ENCODE measurements around the gene EGR2. TPM values are rescaled to one million over a fixed set of nuclear protein-coding genes. Genes with fewer than 3 reads are reported as not detected.

EGR2 gene
- total and polyA plus RNA-seq, 2 experiments from 2014 or later = 0.76 to 2.2 TPM

DNA sequence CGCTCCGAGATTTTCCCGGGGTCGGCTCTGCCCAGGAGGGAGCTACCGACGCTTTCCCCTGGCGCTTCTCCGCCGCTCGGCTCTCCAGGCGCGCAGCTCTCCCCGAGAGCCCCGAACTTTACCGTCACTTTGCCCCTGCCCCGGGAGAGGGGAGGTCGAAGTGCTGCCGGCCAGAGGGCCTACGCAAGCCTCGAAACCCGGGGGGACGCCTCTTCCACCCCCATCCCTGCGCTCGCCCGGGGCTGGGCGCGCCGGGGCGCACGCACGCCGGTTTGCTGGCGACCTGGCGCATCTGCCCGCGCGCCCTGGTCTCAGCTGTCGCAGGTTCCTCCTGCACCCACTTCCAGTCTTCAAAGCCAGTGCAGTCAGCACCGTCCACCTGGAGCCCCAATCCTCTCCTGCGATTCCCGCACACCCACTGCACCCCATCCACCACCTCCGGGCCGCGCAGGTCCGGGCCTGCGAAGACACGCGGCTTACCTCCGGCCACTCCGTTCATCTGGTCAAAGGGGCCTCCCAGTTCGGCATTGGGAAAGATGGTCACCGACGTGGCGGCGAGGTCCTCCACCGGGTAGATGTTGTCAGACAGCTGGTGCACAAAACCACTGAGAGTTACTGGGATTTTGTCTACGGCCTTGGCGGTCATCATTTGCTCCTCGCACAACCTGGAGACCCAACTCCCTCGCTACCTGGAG is 638 bp downstream of the EGR2 start:
- Histone ChIP-seq H3K79me2 (ENCODE audit: insufficient read depth) (no peaks in the 10 kb centered on the region), H2AFZ (peak overlapping the region; percentile 84), H3K4me3 (peak overlapping the region; percentile 88), H3K9me3 (ENCODE audit: low read depth) (no peaks in the 10 kb centered on the region), H3K27me3 (replicated peaks; ENCODE audit: insufficient read depth) (0 out of 2 replicates have a peak, but pooled peaks cover 4% of the 10 kb centered on the region), H3K4me2 (ENCODE audit: unreplicated experiment) (peak overlapping the region; percentile 93), H3F3A (ENCODE audit: insufficient read depth) (peaks cover 22% of the 10 kb centered on the region), H3K27ac (no peak overlapping the region), H4K20me1 (ENCODE audit: insufficient read depth) (no peaks in the 10 kb centered on the region), H3K36me3 (ENCODE audit: low read depth) (no peaks in the 10 kb centered on the region), H3K9me2 (ENCODE audit: insufficient read depth) (no peaks in the 10 kb centered on the region), H3K4me1 (ENCODE audit: insufficient read depth) (peaks cover 10% of the 10 kb centered on the region; the same call in 1 of the 2 replicates), H3K9ac (peak overlapping the region; percentile 69; the same call in 1 of the 2 replicates)
- 5 to 7% methylated on average over 37 to 56 of the region's 60 CpGs for WGBS, 2 experiments (ENCODE audit: low coverage in 1 of 2, low lambda C conversion rate in 2 of 2, missing lambda C conversion rate in 2 of 2)
- in situ Hi-C loops (cut with MboI) = loop anchor here (25.0 kb wide), 3 partner anchors 353 to 778 kb away; partner anchors contain the start of gene RTKN2
- peak; percentile 35 for DNase-seq
- TF ChIP-seq EZH2 (IDR thresholded peaks at IDR 0.05; ENCODE audit: insufficient read depth, poor library complexity, severe bottlenecking) = no peak
- no peak for TF ChIP-seq EZH2phosphoT487 (IDR thresholded peaks at IDR 0.05; ENCODE audit: insufficient read depth, low read depth)

DNA sequence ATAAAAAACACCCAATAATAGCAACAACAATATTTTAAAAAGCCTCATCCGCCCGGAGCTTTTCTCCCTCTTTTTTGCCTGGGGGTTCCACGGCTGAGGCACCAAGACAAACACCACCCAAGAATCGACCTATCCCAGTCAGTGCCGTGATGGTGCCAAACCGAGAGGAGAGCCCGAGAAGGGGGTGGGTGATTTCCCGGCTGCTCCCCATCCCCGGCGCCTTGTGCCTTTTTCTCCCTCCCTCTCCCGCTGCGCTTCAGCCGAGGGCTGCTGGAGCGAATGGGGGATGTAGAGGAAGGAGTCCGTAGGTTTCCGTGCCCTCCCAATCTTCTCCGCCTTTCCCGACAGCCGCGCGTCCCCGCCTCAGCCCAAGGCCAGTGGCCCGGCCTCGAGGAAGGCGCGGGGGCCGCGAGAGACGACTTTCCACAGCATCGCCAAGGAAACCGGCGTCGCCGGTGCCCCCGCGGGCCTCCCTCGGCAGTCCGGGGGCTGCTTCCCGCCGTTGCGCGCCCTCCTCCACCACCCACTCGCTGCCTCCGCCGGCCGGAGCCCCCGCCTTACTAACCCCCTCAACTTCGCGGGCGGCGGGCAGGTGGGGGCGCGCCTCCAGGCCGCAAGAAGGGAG is 1.3 kb downstream of the EGR2 start:
- DNase-seq = peak; percentile 18
- in situ Hi-C loops (cut with MboI) = loop anchor here (25.0 kb wide), 3 partner anchors 353 to 778 kb away; partner anchors contain the start of gene RTKN2

DNA sequence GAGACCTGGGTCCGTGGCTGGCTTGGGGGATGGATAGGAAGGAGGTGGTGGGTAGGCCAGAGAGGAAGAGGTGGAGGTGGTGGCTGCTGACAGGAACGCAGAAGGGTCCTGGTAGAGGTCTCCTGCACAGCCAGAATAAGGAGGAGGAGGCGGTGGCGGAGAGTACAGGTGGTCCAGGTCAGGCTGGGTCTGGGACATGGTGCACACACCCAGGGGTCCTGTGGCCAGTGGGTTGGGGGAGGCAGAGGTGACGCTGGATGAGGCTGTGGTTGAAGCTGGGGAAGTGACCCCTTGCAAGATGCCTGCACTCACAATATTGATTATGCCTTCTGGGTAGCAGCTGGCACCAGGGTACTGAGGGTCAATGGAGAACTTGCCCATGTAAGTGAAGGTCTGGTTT is 2.2 kb downstream of the EGR2 start:
- H3F3A ChIP-seq (ENCODE audit: insufficient read depth) = peaks cover 31% of the 10 kb centered on the region
- H3K4me2 ChIP-seq (ENCODE audit: unreplicated experiment) = no peak overlapping the region
- H2AFZ ChIP-seq = no peak overlapping the region
- peaks cover 14% of the 10 kb centered on the region for H3K79me2 ChIP-seq (ENCODE audit: insufficient read depth)
- H3K9me2 ChIP-seq (ENCODE audit: insufficient read depth) = no peaks in the 10 kb centered on the region
- in situ Hi-C loops (cut with MboI) = loop anchor here (25.0 kb wide), 3 partner anchors 352 to 777 kb away; partner anchors contain the start of gene RTKN2
- no peaks in the 10 kb centered on the region for H4K20me1 ChIP-seq (ENCODE audit: insufficient read depth)
- H3K27me3 ChIP-seq (replicated peaks; ENCODE audit: insufficient read depth) = 0 out of 2 replicates have a peak, but pooled peaks cover 4% of the 10 kb centered on the region
- H3K4me3 ChIP-seq = no peak overlapping the region
- DNase-seq = no peak
- TF ChIP-seq EZH2phosphoT487 (IDR thresholded peaks at IDR 0.05; ENCODE audit: insufficient read depth, low read depth) = no peak
- TF ChIP-seq EZH2 (IDR thresholded peaks at IDR 0.05; ENCODE audit: insufficient read depth, poor library complexity, severe bottlenecking) = no peak
- WGBS, 2 experiments (ENCODE audit: low coverage in 1 of 2, low lambda C conversion rate in 2 of 2, missing lambda C conversion rate in 2 of 2) = 95 to 97% methylated on average over 5 of the region's 5 CpGs
- no peak overlapping the region for H3K27ac ChIP-seq
- H3K4me1 ChIP-seq (ENCODE audit: insufficient read depth) = peaks cover 8% of the 10 kb centered on the region; the same call in 1 of the 2 replicates
- H3K9ac ChIP-seq = no peak overlapping the region
- no peaks in the 10 kb centered on the region for H3K36me3 ChIP-seq (ENCODE audit: low read depth)
- no peaks in the 10 kb centered on the region for H3K9me3 ChIP-seq (ENCODE audit: low read depth)

More for the DNA sequence above, 1.3 kb downstream of the EGR2 start:
- Histone ChIP-seq H3K9ac (no peak overlapping the region), H3K27me3 (replicated peaks; ENCODE audit: insufficient read depth) (0 out of 2 replicates have a peak, but pooled peaks cover 4% of the 10 kb centered on the region), H3K79me2 (ENCODE audit: insufficient read depth) (0 out of 2 replicates have a peak, but pooled peaks cover 5% of the 10 kb centered on the region), H3K36me3 (ENCODE audit: low read depth) (no peaks in the 10 kb centered on the region), H4K20me1 (ENCODE audit: insufficient read depth) (no peaks in the 10 kb centered on the region), H3K27ac (no peak overlapping the region), H3F3A (ENCODE audit: insufficient read depth) (peaks cover 28% of the 10 kb centered on the region), H3K9me2 (ENCODE audit: insufficient read depth) (no peaks in the 10 kb centered on the region), H2AFZ (0 out of 2 replicates have a peak overlapping the region, but pooled peaks have one; percentile 84), H3K4me3 (peak overlapping the region; percentile 88), H3K4me1 (ENCODE audit: insufficient read depth) (peaks cover 10% of the 10 kb centered on the region; the same call in 1 of the 2 replicates), H3K9me3 (ENCODE audit: low read depth) (no peaks in the 10 kb centered on the region), H3K4me2 (ENCODE audit: unreplicated experiment) (peak overlapping the region; percentile 93)
- TF ChIP-seq EZH2 (IDR thresholded peaks at IDR 0.05; ENCODE audit: insufficient read depth, poor library complexity, severe bottlenecking) (no peak), EZH2phosphoT487 (IDR thresholded peaks at IDR 0.05; ENCODE audit: insufficient read depth, low read depth) (no peak)
- 7 to 8% methylated on average over 43 to 53 of the region's 54 CpGs for WGBS, 2 experiments (ENCODE audit: low coverage in 1 of 2, low lambda C conversion rate in 2 of 2, missing lambda C conversion rate in 2 of 2)

DNA sequence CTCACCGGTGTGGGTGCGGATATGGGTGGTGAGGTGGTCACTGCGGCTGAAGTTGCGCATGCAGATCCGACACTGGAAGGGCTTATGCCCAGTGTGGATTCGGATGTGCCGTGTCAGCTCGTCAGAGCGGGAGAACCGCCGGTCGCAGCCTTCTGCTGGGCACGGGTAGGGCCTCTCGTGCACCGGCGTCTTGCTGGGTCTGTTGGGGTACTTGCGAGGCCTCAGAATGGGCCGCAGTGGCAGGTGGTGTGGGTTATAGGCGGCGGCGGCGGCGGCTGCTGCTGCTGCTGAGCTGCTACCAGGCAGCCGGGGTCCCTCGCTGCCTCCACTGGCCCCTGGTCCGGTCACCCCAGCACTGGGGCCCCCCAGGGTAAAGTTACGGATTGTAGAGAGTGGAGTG is 2.7 kb downstream of the EGR2 start:
- Histone ChIP-seq H3K4me2 (ENCODE audit: unreplicated experiment) (no peak overlapping the region), H3K9ac (no peak overlapping the region), H2AFZ (no peak overlapping the region), H3K4me1 (ENCODE audit: insufficient read depth) (peaks cover 6% of the 10 kb centered on the region; the same call in 1 of the 2 replicates), H3K9me3 (ENCODE audit: low read depth) (no peaks in the 10 kb centered on the region), H3K79me2 (ENCODE audit: insufficient read depth) (peaks cover 19% of the 10 kb centered on the region), H3K36me3 (ENCODE audit: low read depth) (no peaks in the 10 kb centered on the region), H3K27ac (no peak overlapping the region), H3K4me3 (no peak overlapping the region), H3K9me2 (ENCODE audit: insufficient read depth) (no peaks in the 10 kb centered on the region), H3F3A (ENCODE audit: insufficient read depth) (peaks cover 31% of the 10 kb centered on the region), H3K27me3 (replicated peaks; ENCODE audit: insufficient read depth) (0 out of 2 replicates have a peak, but pooled peaks cover 4% of the 10 kb centered on the region), H4K20me1 (ENCODE audit: insufficient read depth) (no peaks in the 10 kb centered on the region)
- in situ Hi-C loops (cut with MboI) = loop anchor here (25.0 kb wide), 3 partner anchors 351 to 776 kb away; partner anchors contain the start of gene RTKN2
- TF ChIP-seq EZH2phosphoT487 (IDR thresholded peaks at IDR 0.05; ENCODE audit: insufficient read depth, low read depth) (no peak), EZH2 (IDR thresholded peaks at IDR 0.05; ENCODE audit: insufficient read depth, poor library complexity, severe bottlenecking) (no peak)
- WGBS, 2 experiments (ENCODE audit: low coverage in 1 of 2, low lambda C conversion rate in 2 of 2, missing lambda C conversion rate in 2 of 2) = 95 to 97% methylated on average over 27 of the region's 27 CpGs
- no peak for DNase-seq
